Endometrial microvascular endothelial cells (primary cell): Measurements from ENCODE around the gene PROSER2. TPM values are rescaled to one million over a fixed set of nuclear protein-coding genes. Genes with fewer than 3 reads are reported as not detected.

ENCODE experiments used
- in situ Hi-C: cut with HindIII; loops from 2 replicates; pipeline ENCODE4 v1.10.0; 2017; ENCODE audit warnings: low sequenced_read_pairs, low pct_unique_long_range_greater_than_20kb; ENCODE audit errors: inconsistent ontology term
- total RNA-seq: library from RNA; depleted of rRNA; stranded (reverse); fragments of >200 nt; gene quantifications from one replicate; pipeline ENCODE4 v1.2.3, GENCODE V29; 2015; ENCODE audit errors: inconsistent ontology term

PROSER2 gene
- total RNA-seq, 1 donor from 2014 or later, result 15.2 TPM

DNA sequence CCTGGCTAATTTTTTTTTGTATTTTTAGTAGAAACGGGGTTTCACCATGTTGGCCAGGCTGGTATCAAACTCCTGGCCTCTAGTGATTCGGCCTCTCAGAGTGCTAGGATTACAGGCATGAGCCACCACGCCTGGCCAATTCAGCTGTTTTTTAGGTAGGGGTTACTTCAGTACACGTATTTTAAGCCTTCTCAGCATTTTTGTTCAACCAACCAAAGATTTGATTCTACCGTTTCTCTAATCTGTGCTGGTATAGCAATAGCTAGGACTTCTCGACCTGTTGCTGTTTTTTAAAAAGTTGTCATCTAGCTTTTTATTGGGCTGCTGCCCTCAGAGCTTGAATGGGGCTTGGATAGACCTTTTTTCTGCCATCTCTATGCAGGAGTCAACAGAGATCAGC lies 34.9 kb downstream of the PROSER2 start:
- in situ Hi-C loops, result no loop called here

DNA sequence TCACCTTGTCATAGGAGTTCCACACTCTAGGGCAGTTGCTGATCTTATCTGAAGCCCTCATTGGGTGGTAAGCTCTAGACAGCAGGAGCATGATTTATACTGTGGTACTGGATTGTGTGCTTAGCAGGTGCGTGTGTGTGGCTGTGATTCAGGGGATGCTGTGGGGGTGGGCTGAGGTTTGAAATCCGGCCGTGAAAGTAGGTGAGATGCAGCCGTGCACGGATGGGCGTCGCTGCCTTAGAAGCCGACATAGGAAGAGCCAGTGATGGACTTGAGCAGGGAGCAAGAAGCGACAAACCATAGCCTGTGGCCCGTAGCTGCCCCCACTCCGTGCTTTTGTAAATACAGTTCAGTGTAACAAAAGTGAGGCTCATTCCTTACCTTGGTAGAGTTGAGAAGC lies 38.2 kb downstream of the PROSER2 start:
- in situ Hi-C loops, result no loop called here

DNA sequence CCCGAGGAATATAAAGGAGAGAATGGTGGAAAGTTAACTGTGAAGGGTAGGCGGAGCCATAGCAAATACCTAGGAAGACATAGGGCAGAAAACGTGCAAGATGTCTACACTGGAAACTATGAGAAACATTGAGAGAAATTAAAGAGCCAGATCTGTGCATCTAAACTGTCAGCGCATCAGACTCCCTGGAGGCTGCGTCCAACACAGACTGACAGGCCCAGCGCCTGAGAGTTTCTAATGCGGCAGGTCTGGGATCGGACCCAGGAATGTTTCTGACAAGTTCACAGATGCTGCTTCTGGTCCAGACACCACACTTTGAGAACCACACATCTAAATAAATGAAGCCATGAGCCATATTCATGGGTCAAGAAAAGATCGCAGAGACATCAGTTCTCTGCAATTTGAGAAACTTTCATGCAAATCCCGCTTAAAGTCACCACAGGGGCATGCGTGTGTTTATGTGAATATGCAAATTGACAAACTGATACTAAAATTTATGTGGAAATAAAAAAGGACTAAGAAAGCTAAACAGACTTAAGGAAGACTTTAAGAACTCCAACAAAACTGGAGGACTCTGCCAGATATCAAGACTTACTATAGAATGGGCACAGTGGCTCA lies 38.8 kb downstream of the PROSER2 start:
- in situ Hi-C loops, result no loop called here

GRCh38 chr10:11863353-11864109 lies 40.4 kb downstream of the PROSER2 start:
- in situ Hi-C loops, result no loop called here

DNA sequence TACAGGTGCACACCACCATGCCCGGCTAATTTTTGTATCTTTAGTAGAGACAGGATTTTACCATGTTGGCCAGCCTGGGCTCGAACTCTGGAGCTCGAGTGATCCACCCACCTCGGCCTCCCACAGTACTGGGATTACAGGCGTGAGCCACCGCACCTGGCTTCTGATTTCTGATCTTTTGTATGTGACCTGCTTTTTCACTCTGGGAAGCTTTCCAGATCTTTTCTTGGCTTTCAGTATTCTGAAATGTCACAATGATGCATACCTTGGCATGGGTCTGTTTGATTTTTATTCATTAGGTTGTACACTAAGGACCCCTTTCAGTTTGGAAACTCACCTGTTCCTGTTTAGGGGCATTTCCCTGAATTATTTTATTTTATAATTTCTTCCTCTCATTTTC lies 41.6 kb downstream of the PROSER2 start:
- in situ Hi-C loops, result no loop called here

- in situ Hi-C loops, result no loop called here
Observed at GRCh38 chr10:11865561-11865960, 42.4 kb downstream of the PROSER2 start.

DNA sequence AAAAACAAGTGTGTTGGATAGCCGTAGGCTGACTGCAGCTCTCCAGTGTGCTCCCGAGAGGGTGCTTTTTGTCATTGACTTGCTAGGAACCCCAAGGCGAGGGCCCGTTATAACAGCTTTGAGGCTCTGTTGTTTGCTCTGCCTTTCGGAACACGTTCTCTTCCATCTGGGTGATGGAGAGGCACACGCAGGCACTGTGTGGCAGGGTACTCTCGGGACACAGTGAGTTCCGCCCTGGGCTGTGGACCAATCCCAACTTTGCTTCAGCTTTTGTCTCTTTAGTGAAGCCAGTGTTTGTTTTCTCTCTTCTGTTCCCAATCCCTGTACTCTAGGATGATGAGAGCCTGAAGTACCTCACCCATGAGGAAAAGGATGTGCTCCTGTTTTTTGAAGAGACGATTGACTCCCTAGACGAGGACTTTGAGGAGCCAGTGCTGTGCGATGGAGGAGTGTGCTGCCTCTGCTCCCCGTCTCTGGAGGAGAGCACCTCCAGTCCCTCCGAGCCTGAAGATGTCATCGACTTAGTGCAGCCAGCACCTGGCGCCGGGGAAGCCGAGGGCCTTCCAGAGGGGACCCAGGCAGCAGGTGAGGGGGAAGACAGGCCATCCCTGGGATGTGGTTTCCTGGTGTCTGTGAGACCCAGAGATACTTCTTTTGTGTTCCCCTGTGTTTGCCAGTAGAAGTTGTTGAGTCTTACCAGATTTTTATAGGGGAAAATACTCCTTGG lies 43.2 kb downstream of the PROSER2 start:
- in situ Hi-C loops, result no loop called here

DNA sequence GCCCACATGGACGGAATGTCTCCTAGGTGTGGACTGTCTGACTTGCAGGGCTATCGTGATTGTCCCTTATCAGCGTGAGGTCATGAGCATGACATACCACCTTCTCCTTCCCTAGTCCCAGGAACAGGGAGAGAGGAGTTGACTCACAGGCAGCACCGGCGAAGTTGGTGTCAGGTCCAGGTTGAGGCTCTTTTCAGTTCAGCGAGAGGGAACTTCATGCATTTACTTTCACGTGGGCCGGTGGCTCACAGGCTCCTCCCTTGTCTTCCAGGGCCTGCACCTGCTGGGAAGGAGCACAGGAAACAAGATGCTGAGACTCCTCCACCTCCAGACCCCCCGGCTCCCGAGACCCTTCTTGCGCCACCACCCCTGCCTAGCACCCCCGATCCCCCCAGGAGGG lies 46.1 kb downstream of the PROSER2 start:
- in situ Hi-C loops, result no loop called here

GRCh38 chr10:11869743-11870460 lies 46.7 kb downstream of the PROSER2 start:
- in situ Hi-C loops, result no loop called here

GRCh38 chr10:11870461-11870780 lies 47.3 kb downstream of the PROSER2 start:
- in situ Hi-C loops, result no loop called here

DNA sequence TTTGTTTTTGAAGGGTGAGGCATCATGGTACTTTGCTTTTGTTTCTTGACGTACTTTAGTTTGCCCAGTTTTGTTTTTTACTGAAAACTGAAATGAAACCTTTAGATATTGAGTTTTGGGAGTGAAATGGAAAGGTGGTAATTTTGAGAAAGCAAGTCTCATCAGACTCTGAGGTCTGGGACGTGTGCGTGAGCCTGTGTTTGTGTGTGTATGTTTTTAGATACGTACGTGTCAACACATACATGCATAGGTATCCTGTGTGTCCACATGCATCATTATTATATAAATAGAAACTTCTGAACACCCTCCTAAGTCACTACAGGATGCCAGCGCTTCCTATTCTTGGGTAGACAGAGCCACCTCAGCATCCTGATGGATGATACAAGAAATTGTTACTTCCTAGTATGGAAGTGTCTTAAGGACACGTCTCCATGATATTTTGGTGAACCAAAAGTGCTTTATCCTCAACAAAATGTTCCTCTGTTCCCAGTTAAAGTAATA lies 47.8 kb downstream of the PROSER2 start:
- in situ Hi-C loops, result no loop called here

DNA sequence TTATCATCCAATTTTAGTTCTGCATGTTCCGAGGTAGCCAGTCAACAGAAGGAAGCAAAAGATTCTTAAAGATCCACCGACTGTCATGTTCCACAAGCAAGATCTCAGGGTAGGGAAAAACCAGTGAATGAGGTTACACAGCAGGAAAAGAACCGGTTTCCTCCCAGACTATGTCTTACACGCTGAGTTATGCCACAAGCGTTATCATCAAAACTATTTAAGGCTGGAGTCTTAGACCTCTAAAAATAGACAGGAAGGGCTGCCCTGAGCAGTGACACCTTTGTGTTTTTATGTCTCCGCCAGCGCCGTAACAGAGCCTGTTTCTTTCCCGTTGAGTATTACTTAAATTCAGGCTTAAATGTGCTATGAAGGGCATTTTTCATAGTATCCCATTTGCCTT lies 48.3 kb downstream of the PROSER2 start:
- in situ Hi-C loops, result no loop called here

GRCh38 chr10:11874568-11875493 lies 51.7 kb downstream of the PROSER2 start:
- in situ Hi-C loops, result no loop called here

DNA sequence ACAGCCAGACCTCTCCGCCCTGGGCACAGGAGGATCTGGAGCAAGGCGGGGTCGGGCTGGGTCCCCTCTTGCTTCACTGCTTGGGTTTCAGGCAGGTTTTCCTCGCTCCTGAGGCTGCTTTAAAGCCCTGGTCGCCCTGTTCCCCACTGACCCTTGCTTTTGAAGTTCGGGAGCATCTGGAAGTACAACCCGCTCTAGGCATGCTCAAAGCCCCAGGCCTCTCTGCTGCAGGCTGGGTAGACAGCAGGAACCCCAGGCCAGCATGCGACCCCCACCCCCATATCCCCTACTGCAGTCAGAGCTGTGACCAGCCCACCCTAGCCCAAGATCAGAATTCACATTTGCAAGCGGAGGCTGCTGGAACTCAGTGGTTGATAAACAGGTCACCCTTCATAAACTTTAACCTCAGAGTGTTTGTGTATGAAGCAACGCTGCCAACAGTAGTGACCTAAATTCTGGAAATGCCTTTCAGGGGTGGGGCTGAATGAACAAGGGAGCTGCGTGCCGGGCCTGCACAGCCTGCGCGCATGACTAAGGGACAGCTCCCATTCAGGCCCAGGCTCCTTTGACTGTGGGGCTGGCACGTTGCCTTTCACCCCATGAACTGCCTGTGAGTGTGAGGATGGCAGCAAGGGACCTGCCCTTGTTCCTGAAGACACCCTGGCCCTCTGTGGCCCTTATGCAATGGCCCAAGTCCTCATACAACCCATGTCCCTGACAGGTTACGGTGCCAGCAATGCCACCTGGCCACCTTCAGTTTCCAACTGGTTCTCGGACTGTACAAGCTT lies 52.5 kb downstream of the PROSER2 start:
- in situ Hi-C loops, result no loop called here

DNA sequence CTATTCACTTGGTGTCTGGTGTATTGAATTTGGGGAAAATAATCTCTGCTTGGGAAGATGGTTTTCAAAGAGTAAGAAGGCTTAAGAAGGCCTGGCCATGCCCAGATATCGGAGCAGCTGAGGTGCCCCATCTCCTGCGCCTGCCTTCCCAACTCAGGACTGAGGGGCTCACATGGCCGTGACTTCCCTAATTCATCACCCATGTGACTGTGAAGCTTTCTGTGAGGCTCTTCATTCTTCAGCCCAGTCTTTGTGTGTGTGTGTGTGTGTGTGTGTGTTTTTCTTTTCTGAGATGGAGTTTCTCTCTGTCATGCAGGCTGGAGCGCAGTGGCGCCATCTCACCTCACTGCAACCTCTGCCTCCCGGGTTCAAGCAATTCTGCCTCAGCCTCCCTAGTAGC lies 53.2 kb downstream of the PROSER2 start:
- in situ Hi-C loops, result no loop called here

- in situ Hi-C loops, result no loop called here
Observed at GRCh38 chr10:11876805-11877590, 53.8 kb downstream of the PROSER2 start.

DNA sequence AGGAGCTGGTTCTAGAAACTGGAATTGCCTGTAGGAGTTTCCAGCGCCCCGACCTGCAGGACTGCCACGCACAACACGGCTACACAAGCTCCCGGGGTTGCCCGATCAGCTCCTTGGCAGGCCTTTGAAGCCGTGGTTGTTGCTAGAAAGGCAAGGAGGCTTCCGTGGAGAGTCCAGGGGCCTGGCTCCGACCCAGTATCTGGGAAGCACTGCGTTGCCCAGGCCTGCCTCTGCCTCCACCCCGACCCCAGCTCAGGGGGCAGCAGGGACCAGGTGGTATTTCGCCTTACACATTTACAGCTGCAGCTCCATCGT lies 54.4 kb downstream of the PROSER2 start:
- in situ Hi-C loops, result no loop called here
